ENCODE measurements around the gene LCE4A. TPM values are rescaled to one million over a fixed set of nuclear protein-coding genes. Genes with fewer than 3 reads are reported as not detected.

Gene LCE4A
- total and polyA plus RNA-seq, 2 experiments from 2014 or later: not detected

DNA sequence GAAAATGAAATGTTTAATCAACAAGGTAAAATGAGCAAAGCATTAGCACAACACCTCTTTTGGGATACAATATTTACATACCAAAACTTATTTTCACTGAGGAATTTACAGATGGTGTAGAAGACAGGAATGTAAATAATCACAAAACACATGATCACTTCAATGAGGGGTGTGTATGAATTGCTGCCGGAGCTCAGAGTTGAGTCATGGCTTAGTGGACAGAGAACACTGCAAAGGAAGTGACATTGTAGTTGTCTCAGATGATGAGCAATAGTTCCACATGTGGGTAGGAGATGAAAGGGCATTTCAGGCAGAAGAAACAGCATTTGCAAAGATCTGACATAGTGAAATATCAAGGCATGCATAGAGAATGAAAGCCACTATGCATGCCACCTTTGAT is 44.3 kb downstream of the LCE4A start:
- Mint-ChIP-seq H3K4me3 (no peak overlapping the region), H3K4me1 (peaks cover 11% of the 10 kb centered on the region; the same call in 2 of the 3 replicates), H3K27ac (no peak overlapping the region), H3K9me3 (no peaks in the 10 kb centered on the region), H3K36me3 (ENCODE audit: low read depth) (no peaks in the 10 kb centered on the region), H3K27me3 (ENCODE audit: insufficient read depth, low read depth, poor library complexity) (no peaks in the 10 kb centered on the region)
- Histone ChIP-seq H2AFZ (no peak overlapping the region), H3K9me2 (ENCODE audit: insufficient read depth) (0 out of 2 replicates have a peak, but pooled peaks cover 5% of the 10 kb centered on the region), H3K4me3 (no peak overlapping the region), H3K27ac (ENCODE audit: low read depth) (no peak overlapping the region), H3K4me2 (no peak overlapping the region), H3K79me2 (replicated peaks; ENCODE audit: insufficient read depth) (no peaks in the 10 kb centered on the region), H3F3A (replicated peaks; ENCODE audit: low read depth) (no peaks in the 10 kb centered on the region), H4K20me1 (replicated peaks; ENCODE audit: insufficient read depth) (no peaks in the 10 kb centered on the region; the same call in 1 of the 2 replicates), H3K36me3 (ENCODE audit: insufficient read depth) (no peaks in the 10 kb centered on the region), H3K27me3 (ENCODE audit: insufficient read depth) (no peaks in the 10 kb centered on the region), H3K4me1 (ENCODE audit: insufficient read depth) (no peaks in the 10 kb centered on the region; the same call in 1 of the 2 replicates)
- DNase-seq (ENCODE audit: low spot score) (no peak), ATAC-seq (no peak)
- no peak for TF ChIP-seq EZH2 (IDR thresholded peaks at IDR 0.05; ENCODE audit: low read depth, unreplicated experiment)
- no peak for TF ChIP-seq STAT1 (IDR thresholded peaks at IDR 0.05; ENCODE audit: unreplicated experiment)
- no peak for TF ChIP-seq EZH2phosphoT487 (IDR thresholded peaks at IDR 0.05; ENCODE audit: unreplicated experiment)
- no peak for TF ChIP-seq JUNB (IDR thresholded peaks at IDR 0.05; ENCODE audit: unreplicated experiment)
- no peak for TF ChIP-seq ZNF114 (CRISPR knock-in tag; IDR thresholded peaks at IDR 0.05)
- TF ChIP-seq, protein P1, sequence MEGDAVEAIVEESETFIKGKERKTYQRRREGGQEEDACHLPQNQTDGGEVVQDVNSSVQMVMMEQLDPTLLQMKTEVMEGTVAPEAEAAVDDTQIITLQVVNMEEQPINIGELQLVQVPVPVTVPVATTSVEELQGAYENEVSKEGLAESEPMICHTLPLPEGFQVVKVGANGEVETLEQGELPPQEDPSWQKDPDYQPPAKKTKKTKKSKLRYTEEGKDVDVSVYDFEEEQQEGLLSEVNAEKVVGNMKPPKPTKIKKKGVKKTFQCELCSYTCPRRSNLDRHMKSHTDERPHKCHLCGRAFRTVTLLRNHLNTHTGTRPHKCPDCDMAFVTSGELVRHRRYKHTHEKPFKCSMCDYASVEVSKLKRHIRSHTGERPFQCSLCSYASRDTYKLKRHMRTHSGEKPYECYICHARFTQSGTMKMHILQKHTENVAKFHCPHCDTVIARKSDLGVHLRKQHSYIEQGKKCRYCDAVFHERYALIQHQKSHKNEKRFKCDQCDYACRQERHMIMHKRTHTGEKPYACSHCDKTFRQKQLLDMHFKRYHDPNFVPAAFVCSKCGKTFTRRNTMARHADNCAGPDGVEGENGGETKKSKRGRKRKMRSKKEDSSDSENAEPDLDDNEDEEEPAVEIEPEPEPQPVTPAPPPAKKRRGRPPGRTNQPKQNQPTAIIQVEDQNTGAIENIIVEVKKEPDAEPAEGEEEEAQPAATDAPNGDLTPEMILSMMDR (conservative IDR thresholded peaks at IDR 0.05; ENCODE audit: low read depth in 2 of 2): no peak
- TF ChIP-seq REST (IDR thresholded peaks at IDR 0.05; ENCODE audit: unreplicated experiment): no peak
- TF ChIP-seq ZNF331 (CRISPR knock-in tag; IDR thresholded peaks at IDR 0.05; ENCODE audit: low read depth): no peak
- TF ChIP-seq, protein P2, sequence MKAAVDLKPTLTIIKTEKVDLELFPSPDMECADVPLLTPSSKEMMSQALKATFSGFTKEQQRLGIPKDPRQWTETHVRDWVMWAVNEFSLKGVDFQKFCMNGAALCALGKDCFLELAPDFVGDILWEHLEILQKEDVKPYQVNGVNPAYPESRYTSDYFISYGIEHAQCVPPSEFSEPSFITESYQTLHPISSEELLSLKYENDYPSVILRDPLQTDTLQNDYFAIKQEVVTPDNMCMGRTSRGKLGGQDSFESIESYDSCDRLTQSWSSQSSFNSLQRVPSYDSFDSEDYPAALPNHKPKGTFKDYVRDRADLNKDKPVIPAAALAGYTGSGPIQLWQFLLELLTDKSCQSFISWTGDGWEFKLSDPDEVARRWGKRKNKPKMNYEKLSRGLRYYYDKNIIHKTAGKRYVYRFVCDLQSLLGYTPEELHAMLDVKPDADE (IDR thresholded peaks at IDR 0.05): no peak
- no peak for TF ChIP-seq CREB1 (CRISPR knock-in tag; IDR thresholded peaks at IDR 0.05; ENCODE audit: low read depth)
- TF ChIP-seq NANOG (IDR thresholded peaks at IDR 0.05; ENCODE audit: borderline replicate concordance): no peak
- no peak for TF ChIP-seq ZNF462 (CRISPR knock-in tag; IDR thresholded peaks at IDR 0.05)

All from GM23338 (cell line).